NCI-H82 treated with DMSO at 0.1 percent for 48 hours (cell line): ENCODE data around the gene ACBD4.
A peak's percentile ranks its signal among the peaks of the same experiment; 100 is the strongest.

Experiments
- DNase-seq: peaks from one replicate; lab custom pipeline; 2025; ENCODE audit not compliant: unreplicated experiment; lab: John Stamatoyannopoulos, UW

Gene ACBD4

GRCh38 chr17:45149669-45150664, 14.5 kb downstream of the ACBD4 start:
- no peak for DNase-seq

DNA sequence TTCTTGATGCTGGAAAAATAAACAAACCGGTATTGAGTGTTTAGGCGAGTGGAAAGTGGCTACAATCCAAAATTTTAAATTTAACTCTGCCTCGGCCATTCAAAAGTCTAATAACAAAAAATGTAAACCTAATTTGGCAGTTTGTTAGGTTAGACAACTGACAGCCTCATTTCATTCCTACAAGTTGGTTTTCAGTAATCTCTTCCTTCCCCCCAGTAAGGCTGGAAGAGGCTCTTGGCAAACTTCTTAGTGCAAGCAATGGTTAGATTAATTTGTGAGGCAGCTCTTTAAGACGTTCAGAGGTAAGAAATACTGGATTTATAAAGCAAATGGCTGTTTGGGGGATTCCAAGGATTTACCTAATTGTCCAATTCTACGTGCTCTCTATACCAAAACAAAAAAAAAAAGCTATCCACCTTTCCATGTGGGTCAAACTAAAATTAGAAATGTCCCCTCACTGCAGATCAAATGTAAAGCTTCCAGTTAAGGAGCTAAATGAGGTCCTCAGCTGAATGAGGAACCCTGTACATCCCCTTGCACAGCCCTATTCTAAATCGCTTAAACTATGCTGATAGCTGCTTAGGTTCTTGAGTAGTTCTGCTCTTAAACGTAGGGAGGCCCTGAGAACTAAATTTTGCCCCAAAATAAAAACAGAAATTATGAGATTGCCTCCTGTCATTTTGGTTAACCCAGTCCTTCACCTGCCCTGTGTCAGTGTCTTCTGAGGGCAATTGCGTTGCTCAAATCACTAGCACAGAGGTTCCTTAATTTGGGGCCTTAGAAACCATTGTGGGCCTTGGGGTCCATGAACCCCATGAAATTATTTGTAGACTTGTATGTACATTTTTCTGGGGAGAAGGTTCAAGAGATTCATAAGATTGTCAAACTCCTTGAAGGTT, 15.7 kb downstream of the ACBD4 start:
- no peak for DNase-seq

DNA sequence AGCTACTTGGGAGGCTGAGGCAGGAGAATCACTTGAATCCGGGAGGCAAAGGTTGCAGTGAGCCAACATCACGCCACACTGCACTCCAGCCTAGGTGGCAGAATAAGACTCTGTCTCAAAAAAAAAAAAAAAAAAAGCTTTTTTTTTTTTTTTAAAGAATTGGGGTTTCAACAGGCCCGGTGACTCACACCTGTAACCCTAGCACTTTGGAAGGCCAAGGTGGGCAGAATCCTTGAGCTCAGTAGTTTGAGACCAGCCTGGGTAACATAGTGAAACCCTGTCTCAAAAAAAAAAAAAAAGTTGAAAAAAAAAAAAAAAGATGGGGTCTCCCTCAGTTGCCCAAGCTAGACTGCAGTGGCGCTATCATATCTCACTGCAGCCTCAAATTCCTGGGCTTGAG, 19.5 kb downstream of the ACBD4 start:
- no peak for DNase-seq

DNA sequence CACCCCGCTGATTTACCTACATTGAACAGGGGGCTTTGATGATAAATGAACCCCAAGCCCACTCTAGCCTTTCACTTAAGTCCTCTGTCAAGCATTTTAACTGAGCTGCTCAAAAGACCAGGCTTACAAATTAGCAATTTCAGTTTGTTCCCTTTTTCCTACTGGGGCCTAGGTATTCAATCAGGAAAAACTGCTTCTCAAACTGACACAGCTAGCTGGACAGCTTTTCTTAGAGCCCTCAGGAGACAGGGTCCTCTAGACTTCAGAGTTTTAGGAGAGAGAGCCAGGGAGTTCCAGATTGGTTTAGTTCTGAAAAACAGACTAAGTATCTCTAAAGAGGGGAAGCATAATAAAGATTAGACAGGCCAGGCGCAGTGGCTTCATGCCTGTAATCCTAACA, 20.0 kb downstream of the ACBD4 start:
- no peak for DNase-seq

- DNase-seq = no peak
These were observed 20.8 kb downstream of the ACBD4 start for GRCh38 chr17:45156242-45156641.

- peak; percentile 34 for DNase-seq
These were observed 25.2 kb downstream of the ACBD4 start for GRCh38 chr17:45160447-45161287.

DNA sequence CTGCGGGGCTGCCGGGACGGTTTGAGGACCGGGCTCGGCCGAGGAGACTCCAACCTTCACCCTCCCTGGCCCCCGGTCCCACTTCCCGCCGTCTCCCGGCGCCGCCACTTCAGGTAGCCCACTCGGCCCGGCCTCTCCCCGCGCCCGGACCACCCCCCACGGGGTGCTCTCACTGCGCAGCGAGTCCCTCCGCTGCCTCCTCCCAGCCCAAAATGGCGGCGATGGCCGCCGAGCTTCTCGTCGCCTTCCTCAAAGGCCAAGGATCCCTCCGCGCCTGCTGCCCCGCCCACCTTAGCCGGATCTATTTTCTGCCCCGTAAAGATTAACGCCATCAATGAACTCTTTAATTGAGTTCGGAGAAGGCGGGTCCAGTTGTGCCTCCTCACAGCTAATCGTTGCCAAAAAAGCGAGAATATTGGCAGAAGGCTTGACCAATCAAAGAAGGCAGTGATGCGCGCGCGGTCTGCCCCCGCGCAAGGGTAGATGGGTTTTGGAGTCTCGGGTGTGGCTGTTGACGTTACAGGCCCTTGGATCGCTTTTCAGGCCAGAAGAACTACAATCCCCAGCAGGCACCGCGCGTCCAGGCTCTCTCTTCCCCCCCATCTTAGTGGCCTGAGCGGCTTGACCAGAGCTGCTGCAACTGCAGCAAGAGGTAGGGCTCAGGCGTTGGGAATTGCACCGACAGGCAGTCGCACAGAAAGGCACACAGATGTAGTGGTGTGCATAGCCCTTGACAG, 26.0 kb downstream of the ACBD4 start, which contains the start of gene HEXIM2:
Gene HEXIM2, plus strand, starts transcription at position 588 of the 737 bp plus-strand sequence. CDS start 919 bp downstream, outside the sequence.
- DNase-seq = peak; percentile 100

DNA sequence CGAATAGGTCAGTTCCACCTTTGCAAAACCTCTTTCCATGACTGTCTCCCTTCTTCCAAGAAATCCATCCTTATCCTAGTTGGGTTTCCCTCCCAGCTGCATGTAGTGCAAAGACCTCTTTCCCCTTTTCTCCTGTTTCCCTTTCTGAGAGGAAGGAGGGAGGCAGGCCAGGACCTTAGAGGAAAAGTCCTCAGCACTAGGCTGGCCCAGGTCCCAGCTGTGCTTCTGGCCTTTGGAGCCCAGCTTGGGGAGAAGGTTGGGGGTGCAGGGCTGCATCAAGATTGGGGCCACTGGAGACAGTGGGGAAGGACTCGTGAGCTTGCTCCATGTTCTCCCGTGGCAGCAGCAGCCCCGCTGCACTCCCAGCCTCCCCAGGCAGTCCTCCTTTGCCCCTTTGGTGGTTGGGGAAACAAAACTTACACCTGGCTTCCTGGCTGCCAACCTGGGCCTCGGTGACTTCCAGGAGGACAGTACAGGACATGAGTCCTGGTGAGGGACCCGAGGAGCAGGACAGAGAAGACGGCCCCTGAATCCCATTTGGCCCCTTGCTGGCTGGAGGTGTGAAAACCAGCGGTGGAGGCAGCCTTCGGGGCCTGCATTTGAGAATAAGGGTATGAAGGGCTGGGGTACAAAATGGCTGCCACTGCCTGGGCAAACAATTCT, 26.7 kb downstream of the ACBD4 start:
- DNase-seq = no peak

DNA sequence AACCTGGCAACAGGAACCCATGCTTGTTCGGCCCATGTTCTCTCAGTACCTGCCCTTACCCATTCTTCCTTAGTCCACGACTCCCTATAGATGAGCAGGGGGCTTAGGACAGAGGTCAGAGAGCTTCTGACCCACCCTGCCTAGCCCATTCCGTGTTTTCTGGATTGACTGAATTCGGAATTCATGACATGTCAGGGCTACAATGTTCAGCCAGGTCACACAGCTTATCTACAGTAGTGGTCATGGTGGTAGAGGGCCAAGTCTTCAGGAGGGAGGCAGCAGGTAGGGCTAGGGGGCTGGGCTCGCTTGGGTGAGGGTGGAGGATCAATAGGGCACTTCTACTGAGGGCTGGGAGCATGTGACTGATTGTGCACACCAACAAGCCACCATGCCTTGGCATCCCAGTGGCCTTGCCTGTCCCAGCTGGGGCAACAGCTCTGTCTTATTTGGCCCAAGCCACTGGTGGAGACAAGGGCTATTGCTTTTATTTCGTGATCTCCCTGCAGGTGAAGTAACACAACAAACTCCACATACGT, 29.3 kb downstream of the ACBD4 start:
- DNase-seq = no peak

DNA sequence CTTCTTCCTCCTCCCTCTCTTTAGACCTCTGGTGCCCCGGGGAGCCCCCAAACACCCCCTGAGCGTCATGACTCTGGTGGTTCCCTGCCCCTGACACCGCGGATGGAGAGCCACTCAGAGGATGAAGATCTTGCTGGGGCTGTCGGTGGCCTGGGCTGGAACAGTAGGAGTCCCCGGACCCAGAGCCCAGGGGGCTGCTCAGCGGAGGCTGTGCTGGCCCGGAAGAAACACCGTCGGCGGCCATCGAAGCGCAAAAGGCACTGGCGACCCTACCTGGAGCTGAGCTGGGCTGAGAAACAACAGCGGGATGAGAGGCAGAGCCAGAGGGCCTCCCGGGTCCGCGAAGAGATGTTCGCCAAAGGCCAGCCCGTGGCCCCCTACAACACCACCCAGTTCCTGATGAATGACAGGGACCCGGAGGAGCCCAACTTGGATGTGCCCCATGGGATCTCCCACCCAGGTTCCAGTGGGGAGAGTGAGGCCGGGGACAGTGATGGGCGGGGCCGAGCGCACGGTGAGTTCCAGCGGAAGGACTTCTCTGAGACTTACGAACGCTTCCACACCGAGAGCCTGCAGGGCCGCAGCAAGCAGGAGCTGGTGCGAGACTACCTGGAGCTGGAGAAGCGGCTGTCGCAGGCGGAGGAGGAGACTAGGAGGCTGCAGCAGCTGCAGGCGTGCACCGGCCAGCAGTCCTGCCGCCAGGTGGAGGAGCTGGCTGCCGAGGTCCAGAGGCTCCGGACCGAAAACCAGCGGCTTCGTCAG, 33.7 kb downstream of the ACBD4 start:
- no peak for DNase-seq

DNA sequence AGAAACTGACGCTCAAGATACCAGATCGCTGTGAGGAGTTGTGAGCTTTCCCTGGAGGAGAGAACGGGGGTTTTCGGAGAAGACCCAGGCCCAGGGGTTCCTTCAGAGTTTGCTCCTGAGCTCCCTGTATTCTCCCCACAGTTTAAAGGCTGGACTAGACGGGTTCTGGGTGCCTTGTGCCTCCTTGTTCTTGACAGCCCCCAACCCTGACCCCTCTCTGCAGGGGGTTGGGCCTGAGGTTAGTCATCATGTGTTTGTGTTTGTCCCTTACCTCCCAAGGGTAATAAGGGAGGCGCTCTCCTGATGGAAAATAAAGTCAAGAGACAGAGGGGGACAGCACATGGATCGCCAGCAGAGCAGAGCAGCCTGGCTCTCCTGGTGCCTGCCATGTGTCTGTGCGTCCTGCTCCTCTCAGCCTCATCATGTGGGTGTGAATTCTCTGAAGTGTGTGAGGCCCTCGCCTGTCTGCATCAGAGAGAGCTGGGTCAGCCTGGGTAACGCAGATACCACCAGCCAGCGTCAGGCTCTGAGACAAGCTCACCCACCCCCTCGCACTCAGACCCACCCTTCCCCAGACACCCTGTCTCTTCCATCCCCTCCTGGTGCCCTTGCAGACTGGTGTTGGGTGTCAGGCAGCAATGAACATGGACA, 34.9 kb downstream of the ACBD4 start:
- DNase-seq = no peak

DNA sequence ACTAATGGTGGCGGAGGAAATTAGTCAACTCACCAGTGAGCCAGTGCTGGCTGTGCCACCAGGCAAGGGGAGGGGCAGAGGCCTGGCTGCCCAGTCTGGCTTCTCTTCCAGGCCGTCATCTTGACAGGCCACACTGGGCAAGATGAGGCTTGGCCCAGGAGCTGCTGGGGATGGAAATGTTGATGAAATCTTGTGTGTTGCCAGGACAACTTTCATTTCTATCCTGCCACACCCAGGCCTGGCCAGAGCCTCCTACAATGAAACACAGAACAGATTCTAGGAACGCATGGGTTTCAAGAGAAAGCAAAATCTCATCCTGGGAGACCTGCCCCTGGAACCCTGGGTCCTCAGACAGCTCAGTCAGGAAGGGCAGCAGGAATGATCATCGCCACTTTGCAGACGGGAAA, 35.4 kb downstream of the ACBD4 start:
- DNase-seq = no peak

DNA sequence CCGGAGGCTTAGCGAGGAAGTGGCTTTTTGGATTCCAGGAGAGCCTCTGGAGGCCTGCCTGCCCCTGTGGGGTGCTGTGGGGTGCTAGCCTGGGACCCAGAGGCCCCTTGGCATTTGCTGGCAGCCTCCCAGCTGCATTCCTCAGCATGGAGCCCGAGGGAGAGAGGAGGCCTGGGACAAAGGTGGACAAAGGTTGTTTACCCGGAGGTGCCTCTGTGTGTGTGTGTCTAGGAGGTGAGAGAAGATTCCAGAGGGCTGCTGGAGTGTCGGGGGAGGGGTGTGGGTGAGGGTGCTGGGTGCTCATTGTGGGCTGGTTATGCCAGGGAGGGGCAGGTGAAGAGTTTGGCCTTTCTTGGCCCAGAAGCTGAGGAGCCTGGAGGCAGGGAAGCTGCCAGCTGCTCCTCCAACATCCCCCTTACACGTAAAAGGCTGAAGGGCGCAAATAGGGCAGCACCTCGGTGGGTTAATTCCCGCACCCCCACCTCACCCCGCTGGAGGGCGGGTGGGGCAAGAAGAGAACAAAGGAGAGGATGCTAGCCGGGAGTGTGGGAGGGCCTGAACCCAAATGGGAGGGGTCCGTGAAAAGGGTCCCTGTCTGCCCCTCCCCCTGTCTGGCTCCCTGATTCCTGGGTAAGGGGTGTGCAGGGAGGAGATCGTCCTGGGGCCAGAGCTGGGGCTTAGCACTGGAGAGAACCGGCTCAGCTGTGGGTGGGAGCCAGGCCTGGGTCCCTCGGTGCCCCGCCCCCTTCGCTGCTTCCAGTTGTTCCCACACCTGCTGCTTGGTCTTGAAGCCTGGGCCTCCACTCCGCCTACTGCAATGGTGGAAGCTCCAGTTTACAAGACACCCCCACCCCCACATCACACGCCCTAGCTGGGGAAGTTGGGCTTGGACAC, 36.1 kb downstream of the ACBD4 start:
- DNase-seq = peak; percentile 57

DNA sequence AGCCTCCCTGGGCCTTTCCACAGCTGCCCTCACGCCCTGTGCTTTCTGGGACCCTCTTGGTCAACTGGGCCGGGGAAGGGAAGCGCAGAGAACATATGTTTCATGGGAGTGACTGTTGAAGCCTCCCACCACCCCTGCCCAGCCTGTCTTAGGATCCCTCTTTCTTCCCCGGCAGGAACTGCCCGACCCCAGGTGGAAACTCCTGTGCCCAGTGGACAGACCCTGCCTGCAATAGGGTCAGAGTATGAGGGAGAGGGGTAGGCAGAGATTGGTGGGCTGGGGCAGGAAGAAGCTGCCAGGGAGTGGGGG, 36.7 kb downstream of the ACBD4 start:
- DNase-seq = no peak

DNA sequence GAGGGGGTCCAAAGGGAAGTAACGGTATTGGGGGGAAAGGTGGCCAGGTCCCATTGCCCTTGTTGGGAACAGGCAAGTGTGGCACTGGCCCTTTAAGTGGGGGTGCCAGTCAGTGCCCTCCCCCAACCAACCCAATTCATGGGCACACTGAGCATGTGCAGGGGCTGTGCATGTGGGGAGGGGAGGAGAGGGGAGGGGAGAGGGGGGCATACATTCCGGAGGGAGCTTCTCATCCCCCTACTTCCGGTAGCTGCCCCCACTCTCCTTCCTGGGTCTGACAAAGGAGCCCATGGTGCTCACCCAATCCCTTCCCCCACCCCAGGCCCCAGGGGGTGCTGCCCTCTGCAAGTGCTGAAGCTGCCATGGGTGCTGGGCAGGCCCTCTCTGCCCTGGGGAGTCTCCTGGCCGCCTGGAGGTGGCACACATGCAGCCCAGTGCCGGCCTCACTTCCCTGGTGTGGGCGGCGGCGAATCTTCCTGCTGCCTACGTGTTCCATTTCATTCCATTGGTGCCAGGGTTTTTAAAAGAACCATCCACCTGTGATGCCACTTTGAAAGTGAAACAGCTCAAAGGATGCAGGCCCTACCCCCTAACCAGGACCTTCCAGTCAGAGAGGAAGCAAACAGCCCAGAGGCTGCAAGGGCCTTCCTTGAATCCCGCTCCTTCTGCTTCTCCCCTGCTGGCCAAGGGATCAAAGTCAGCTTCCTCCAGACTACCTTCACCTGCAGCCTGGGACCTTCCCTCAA, 37.2 kb downstream of the ACBD4 start:
- peak; percentile 16 for DNase-seq

DNA sequence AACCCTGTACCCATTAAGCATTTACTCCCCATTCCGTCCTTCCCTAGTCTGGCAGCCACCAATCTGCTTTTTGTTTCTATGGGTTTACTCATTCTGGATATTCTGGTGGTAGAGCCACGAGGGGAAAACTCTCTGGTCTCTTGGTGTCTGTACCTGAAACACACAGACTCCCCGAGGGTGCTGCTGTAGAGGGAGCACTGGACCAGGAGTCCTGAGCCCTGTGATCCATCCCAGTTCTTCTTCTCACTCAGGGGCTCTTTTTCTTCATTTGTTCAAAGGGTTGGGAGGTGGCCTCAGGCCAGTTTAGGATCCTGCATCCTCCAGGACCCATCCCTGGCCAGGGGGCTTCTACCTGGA, 40.2 kb downstream of the ACBD4 start:
- no peak for DNase-seq

GRCh38 chr17:45177563-45177962, 42.1 kb downstream of the ACBD4 start:
- DNase-seq = no peak
